HG02885 (cell line): ENCODE measurements around the gene KAT8.

Experiments used
- ATAC-seq: cut with Tn5 transposase; IDR thresholded peaks from one replicate; pipeline ENCODE4 v1.9.1; 2021; ENCODE audit warnings: mild to moderate bottlenecking; ENCODE audit not compliant: unreplicated experiment, poor library complexity

The KAT8 gene

DNA sequence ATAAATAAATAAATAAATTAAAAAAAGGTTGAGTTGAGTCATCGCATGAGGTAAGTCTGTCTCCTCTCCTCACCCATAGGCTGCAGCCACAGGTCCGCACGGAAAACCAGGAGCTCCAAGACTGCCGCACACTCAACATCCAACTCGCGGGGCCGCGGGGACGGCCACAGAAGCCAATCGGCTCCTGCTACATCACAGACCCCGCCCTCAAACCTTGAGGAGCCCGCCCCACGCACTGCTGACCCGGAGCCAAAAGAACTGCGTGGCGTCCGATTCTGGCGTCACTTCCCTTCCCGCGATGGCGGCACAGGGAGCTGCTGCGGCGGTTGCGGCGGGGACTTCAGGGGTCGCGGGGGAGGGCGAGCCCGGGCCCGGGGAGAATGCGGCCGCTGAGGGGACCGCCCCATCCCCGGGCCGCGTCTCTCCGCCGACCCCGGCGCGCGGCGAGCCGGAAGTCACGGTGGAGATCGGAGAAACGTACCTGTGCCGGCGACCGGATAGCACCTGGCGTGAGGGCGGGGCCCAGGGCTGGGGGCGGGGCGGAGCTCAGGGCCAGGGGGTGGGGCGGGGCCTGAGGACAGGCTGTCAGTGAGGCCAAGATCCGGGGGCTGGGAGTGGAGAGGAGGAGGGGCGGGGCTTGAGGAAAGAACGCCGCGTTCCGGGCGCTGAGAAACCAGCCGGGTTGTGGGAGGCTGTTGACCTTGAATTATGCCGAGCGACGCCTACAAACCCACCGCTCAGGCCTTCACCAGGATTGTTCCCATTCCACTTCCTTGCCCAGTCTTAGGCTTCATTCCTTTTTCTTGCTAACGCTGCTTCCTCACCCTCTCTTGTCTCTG, at the start of gene KAT8:
Gene KAT8 (plus strand): TSS at position 281 of the 839 bp plus-strand sequence. CDS start 18 bp downstream, at position 299.
- peak; percentile 89 for ATAC-seq

DNA sequence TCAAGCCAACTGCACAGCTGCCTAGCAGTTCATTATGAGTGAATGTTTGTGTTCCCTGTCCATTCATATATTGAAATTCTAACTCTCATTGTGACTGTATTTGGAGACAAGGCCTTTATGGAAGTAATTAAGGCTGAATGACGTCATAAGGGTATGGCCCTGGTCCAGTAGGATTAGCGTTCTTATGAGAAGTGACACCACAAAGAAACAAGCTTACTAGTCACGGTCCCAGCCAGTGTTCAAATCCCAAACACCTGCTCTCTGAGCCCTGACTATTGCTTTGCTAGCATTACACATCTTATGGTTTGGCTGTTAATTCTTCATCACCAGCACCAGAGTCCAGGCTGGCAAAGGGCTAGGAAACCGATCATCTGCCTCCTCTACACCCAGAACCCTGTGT, 45.6 kb upstream of the KAT8 start:
- ATAC-seq: no peak

DNA sequence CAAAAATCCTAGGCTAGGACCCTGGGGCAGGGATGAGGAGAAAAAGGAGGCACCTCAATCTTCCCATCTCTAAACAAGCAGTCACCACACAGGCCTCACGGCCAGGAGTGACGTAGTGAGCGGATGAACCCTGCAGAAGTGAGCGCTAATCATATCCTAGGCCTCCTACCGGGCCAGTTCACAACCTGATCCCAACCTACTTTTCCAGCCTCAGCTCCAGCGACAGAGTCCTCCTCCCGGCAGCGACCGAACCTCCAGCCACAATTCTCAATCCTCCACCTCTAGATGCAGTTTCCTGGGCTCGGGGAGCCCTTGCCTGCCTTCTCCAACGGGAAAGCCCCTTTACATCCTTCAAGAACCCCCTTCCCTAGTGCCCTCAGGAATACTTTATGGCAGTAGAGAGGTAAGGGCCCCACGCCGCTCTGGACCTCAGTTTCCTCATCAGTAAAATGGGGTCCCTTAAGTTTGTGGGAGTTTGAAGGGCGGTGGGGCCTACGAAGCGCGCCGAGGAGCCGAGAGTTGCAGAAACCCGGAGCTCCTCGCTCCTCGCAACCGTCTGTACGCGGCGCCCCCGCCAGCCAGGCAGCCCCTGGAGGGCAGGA, 44.8 kb upstream of the KAT8 start:
- ATAC-seq: peak; percentile 5

DNA sequence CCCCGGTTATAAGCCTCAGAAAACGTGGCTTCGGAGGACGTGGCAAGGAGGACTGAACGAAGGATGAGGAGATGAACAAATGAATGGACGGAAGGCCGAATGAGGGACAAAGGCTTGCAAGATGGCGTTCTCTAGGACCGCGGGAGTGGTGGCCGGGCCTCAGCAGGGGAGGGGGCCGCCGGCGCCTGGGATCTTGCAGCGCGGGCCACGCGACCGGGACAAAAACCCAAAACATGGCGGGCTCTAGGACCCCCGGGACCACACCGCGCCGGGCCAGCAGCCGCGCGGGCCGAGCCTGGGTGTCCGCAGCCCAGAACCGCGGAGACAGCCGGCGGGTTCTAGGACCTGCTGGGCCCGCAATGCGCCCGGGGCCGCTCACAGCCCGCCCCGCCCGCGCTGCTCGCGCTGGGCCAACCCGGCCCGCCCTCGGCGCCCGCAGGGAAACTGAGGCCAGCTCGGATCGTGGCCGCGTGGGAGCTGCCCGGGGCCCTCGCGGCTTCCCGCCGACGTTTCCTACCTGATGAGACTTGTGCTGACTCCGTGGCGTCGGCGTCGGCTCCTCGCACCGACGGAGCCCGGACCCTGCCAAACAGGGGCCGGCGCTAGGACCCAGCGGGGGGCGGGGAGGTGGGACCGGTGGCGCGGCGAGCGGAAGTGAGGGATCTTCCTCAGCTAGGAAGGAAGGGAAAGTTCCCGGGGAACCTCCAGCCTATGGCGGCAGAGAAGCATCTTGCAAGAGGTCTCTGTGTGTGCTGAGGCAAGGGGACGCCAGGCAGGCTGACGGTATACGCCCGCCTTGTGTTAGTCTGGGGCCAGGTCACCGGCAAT, 44.1 kb upstream of the KAT8 start:
- peak; percentile 55 for ATAC-seq

DNA sequence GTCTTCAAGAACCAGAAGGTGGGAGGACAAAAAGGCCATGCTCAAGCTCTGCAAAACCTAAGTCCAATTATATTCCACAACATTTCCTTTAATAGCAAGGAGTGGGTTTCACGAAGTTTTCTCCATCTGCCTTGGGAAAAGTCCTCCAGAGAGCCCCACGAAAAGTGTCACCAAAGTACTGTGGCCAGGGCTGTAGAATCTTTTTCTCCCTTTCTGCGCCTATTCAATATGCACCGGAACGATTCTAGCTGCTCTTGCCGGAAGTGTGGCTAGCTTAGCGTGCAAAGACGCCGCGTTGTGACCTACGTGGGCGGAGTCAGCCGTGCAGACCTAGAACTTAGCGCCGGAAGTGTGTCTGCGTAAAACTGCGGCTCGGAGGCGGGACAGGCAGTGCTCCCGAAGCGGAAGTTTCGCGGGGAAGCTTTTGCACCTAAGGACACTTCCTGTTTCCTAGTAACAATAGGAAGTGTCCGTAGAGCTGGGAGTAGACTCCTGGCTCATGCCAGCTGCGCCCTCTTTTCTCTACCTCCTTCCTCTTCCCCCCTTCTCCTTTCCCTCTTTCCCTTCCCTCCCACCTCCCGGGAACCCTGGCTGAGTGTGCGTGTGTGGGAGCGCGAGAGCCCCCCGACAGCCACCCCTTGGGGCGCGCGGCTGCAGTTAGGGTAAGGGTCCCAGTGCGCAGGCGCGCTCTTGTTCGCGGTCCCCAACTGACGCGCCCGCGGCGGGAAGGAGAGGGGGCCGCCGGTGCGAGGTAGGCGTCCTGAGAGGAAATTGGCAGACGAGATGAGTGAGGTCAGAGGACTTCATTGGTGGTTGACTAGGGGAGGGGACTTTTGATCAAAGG, 43.3 kb upstream of the KAT8 start, which contains the start of the genes ZNF646 and ZNF668:
Gene ZNF646 (plus strand): TSS at position 453 of the 844 bp plus-strand sequence. CDS start 1,903 bp downstream, outside the sequence.
Gene ZNF668 (minus strand): TSS at position 271 of the 844 bp plus-strand sequence. CDS start 9,781 bp downstream, outside the sequence.
- peak; percentile 71 for ATAC-seq

DNA sequence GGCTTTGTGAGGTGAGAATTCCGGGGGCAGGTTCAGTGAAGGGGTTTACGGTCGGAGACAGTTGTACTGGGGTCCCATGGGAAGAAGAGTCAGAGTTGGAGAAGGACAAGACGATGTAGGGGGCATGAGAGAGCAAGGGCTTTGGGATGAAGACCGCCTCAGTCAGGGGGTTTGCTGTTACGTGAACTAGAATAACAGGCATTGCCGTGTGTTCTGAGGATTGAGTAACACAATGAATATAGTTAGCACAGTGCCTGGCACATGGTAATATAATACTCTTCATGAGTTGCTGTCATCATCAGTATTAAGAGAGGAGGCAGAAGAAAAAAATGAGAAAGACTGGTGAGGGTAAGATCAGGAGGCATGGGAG, 42.7 kb upstream of the KAT8 start:
- no peak for ATAC-seq

DNA sequence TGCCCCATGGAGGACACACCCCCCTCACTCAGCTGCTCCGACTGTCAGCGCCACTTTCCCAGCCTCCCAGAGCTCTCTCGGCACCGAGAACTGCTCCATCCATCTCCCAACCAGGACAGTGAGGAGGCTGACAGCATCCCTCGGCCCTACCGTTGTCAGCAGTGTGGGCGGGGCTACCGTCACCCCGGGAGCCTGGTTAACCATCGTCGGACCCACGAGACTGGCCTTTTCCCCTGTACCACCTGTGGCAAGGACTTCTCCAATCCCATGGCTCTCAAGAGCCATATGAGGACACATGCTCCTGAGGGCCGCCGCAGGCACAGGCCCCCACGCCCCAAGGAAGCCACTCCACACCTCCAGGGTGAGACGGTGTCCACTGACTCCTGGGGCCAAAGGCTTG, 41.1 kb upstream of the KAT8 start:
- no peak for ATAC-seq

DNA sequence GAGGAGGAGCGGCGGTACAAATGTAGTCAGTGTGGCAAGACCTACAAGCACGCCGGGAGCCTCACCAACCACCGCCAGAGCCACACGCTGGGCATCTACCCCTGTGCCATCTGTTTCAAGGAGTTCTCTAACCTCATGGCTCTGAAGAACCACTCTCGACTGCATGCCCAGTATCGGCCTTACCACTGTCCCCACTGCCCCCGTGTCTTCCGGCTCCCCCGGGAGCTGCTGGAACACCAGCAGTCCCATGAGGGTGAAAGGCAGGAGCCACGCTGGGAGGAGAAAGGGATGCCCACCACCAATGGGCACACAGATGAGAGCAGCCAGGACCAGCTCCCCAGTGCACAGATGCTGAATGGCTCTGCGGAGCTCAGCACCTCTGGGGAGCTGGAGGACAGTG, 40.4 kb upstream of the KAT8 start:
- no peak for ATAC-seq

DNA sequence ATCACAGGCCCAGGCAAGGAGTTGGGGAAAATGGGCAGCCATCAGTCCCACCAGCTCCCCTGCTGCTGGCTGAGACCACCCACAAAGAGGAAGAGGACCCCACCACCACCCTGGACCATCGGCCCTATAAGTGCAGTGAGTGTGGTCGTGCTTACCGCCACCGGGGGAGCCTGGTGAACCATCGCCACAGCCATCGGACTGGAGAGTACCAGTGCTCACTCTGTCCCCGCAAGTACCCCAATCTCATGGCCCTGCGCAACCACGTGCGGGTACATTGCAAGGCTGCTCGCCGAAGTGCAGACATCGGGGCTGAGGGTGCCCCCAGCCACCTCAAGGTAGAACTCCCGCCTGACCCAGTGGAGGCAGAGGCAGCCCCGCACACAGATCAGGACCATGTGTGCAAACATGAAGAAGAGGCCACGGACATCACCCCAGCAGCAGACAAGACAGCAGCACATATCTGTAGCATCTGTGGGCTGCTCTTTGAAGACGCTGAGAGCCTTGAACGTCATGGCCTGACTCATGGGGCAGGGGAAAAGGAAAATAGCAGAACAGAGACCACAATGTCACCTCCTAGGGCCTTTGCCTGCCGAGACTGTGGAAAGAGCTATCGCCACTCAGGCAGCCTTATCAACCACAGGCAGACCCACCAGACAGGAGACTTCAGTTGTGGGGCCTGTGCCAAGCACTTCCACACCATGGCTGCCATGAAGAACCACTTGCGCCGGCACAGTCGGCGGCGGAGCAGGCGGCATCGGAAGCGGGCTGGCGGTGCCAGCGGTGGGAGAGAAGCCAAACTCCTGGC, 39.7 kb upstream of the KAT8 start:
- ATAC-seq: no peak

DNA sequence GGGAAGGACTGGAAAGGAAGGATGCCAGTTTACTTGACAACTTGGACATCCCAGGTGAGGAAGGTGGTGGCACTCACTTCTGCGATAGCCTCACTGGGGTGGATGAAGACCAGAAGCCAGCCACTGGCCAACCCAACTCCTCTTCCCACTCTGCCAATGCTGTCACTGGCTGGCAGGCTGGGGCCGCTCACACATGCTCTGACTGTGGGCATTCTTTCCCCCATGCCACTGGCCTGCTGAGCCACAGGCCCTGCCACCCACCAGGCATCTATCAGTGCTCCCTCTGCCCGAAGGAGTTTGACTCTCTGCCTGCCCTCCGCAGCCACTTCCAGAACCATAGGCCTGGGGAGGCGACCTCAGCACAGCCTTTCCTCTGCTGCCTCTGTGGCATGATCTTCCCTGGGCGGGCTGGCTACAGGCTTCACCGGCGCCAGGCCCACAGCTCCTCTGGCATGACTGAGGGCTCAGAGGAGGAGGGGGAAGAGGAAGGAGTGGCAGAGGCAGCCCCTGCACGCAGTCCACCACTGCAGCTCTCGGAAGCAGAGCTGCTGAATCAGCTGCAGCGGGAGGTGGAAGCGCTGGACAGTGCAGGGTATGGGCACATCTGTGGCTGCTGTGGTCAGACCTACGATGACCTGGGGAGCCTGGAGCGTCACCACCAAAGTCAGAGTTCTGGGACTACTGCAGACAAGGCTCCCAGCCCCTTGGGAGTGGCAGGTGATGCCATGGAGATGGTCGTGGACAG, 38.7 kb upstream of the KAT8 start:
- no peak for ATAC-seq

DNA sequence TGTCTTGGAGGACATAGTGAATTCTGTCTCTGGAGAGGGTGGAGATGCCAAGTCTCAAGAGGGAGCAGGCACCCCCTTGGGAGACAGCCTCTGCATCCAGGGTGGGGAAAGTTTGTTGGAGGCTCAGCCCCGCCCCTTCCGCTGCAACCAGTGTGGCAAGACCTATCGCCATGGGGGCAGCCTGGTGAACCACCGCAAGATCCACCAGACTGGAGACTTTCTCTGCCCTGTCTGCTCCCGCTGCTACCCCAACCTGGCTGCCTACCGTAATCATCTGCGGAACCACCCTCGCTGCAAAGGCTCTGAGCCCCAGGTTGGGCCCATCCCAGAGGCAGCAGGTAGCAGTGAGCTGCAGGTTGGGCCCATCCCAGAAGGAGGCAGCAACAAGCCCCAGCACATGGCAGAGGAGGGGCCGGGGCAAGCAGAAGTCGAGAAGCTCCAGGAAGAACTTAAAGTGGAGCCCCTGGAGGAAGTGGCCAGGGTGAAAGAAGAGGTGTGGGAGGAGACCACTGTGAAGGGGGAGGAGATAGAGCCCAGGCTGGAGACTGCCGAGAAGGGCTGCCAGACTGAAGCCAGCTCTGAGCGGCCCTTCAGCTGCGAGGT, 38.0 kb upstream of the KAT8 start:
- ATAC-seq: no peak

DNA sequence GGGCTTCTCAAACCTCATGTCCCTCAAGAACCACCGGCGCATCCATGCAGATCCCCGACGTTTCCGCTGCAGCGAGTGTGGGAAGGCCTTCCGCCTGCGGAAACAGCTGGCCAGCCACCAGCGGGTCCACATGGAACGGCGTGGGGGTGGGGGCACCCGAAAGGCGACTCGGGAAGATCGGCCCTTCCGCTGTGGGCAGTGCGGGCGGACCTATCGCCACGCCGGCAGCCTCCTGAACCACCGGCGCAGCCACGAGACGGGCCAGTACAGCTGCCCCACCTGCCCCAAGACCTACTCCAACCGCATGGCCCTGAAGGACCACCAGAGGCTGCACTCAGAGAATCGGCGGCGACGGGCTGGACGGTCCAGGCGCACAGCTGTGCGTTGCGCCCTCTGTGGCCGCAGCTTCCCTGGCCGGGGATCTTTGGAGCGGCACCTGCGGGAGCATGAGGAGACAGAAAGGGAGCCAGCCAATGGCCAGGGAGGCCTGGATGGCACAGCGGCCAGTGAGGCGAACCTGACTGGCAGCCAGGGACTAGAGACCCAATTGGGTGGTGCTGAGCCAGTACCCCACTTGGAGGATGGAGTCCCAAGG, 37.3 kb upstream of the KAT8 start:
- no peak for ATAC-seq

DNA sequence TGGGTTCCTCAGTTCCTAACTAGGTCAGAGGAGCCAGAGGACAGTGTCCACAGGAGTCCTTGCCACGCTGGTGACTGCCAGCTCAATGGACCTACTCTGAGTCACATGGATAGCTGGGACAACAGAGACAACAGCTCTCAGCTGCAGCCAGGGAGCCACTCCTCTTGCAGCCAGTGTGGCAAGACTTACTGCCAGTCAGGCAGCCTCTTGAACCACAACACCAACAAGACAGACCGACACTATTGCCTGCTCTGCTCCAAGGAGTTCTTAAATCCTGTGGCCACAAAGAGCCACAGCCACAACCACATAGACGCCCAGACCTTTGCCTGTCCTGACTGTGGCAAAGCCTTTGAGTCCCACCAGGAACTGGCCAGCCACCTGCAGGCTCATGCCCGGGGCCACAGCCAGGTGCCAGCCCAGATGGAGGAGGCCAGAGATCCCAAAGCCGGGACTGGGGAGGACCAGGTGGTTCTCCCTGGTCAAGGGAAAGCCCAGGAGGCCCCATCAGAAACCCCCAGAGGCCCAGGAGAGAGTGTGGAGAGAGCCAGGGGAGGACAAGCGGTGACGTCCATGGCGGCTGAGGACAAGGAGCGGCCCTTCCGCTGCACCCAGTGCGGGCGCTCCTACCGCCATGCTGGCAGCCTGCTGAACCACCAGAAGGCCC, 36.6 kb upstream of the KAT8 start:
- ATAC-seq: no peak

DNA sequence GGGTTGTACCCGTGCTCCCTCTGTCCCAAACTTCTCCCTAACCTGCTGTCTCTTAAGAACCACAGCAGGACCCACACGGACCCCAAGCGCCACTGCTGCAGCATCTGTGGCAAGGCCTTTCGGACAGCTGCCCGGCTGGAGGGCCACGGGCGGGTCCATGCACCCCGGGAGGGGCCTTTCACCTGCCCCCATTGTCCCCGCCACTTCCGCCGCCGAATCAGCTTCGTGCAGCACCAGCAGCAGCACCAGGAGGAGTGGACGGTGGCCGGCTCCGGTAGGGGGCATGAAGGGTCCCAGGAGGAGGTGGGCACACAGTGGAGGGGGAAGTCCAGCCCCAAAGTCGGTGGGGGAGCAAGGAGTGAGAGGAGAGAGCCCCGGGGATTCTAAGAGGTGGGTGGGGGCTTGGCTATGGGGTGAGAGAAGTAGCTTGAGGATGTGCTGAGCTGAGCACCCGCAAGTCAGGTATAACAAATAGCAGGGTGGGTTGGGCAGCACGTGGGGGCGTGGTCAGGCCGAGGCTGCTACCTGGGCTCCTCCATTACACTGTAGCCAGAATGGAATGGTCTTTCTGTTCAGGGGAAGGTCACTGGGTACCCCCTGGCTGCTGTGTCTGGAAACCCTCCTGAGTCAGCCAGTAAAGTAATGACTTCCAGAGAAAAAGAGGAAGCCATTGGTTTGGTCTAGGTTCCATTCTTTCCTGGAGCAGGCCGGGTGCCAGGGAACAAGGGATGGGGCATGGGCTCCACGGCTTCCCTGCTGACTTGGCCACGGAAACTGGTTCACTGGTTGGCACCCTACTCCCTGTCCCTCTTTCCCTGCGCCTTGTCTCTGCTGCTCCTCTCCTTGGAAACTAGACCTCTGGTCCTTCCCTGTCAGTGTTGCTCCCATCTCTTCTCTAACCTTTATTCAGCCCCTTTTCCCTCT, 35.8 kb upstream of the KAT8 start:
- no peak for ATAC-seq

DNA sequence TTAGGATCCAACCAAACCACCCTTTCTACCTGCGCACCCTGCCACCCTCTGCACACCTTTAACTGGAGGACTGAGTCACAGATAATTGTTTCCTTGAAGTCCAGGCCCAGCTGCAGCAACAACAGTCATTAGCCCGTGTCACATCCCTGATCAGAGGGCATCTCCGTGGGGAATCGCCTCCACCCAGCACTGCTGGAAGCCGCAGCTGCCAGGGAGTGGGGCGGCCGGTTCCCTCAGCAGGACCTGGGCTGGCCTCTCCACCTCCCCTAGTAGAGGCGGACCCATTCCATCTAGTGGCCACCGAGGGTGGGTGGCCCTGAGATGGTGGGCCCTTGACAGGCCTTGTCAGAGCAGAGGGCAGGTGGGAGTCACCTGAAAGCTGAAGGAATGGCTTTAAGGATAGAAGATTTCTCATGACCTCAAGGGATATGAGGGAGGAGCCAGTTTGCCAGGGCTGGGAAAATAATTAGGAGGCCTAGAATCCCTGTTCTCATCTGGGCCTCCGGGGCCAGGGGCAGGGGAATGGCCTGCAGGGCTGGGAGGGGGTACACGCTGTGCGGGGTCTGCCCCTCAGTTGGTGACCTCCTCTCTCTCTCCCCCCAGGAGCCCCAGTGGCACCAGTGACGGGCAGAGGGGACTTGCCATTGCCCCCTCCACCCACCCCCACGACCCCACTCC, 35.0 kb upstream of the KAT8 start:
- ATAC-seq: no peak

DNA sequence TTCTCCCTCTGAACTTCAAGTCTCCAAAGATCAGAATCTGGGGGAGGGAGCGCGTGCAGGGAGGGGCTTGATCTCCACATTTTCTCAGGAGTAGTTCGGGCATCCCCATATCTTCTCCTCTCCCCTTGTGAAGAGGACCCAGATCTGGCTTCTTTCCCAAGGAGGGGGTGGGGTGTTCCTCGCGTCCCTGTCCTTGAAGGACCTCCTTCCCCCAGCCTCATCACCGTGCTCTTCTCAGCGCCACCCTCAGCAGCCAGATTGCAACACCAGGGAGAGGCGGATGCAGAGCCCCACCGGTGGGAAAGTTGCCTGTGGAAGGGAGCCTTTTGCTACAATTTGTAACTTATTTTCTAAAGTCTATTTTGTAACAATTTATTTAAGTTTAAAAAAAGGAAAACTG, 34.4 kb upstream of the KAT8 start:
- no peak for ATAC-seq
